Tibial nerve (tissue), 4 donors: ENCODE results near the gene MAMDC4.

Source experiments
- CTCF ChIP-seq, 5 experiments: fragments of 200-600 bp in 3 of 5; fragments of 450-650 bp in 2 of 5; sonication (generic) in 3 of 5; IDR thresholded peaks; one replicate each; pipeline ENCODE4 v1.5.1; 2016 to 2019; ENCODE audit warnings: antibody characterized with exemption in 5 of 5, mild to moderate bottlenecking in 3 of 5, moderate library complexity in 2 of 5
- EP300 ChIP-seq, 2 donors: sonication (generic); formaldehyde crosslinking; IDR thresholded peaks; one replicate each; pipeline ENCODE4 v1.6.1; 2017; ENCODE audit warnings: antibody characterized with exemption in 2 of 2, mild to moderate bottlenecking in 1 of 2
- POLR2A ChIP-seq, 2 donors: fragments of 450-650 bp; IDR thresholded peaks; one replicate each; pipeline ENCODE4 v1.6.1; 2017; ENCODE audit warnings: antibody characterized with exemption in 2 of 2, mild to moderate bottlenecking in 2 of 2, moderate library complexity in 2 of 2

GRCh38 chr9:136865768-136866103 lies 13.6 kb downstream of the MAMDC4 start:
- TF ChIP-seq POLR2A (IDR thresholded peaks at IDR 0.05): no peak
- TF ChIP-seq CTCF (IDR thresholded peaks at IDR 0.05): no peak
- no peak for TF ChIP-seq EP300 (IDR thresholded peaks at IDR 0.05)
